Small intestine (tissue), 7 donors: ENCODE data around the gene ELF5. TPM values are rescaled to one million over a fixed set of nuclear protein-coding genes. Genes with fewer than 3 reads are reported as not detected.

Experiments used
- DNase-seq, 2 donors: peaks; one replicate each; pipeline versions ENCODE4 v3.0.0 to v3.0.0-alpha.2; 2013
- FAIRE-seq: peaks from 2 replicates; lab custom pipeline; 2012; peaks lifted over from hg19 to GRCh38; lab: Jason Lieb, UNC
- H3K27ac ChIP-seq, 3 donors: one replicate each; pipeline ENCODE4 v1.5.1; 2013; ENCODE audit warnings: low read length in 2 of 3, mild to moderate bottlenecking in 2 of 3, control low read depth in 1 of 3, inconsistent platforms in 1 of 3, low read depth in 1 of 3, moderate library complexity in 1 of 3
- H3K27me3 ChIP-seq, 3 donors: one replicate each; pipeline ENCODE4 v1.6.1; 2013; ENCODE audit warnings: low read length in 3 of 3, inconsistent platforms in 1 of 3; ENCODE audit not compliant: control insufficient read depth in 3 of 3, insufficient read depth in 3 of 3
- H3K36me3 ChIP-seq, 3 donors: one replicate each; pipeline ENCODE4 v1.6.1; 2013; ENCODE audit warnings: low read length in 3 of 3, inconsistent platforms in 1 of 3, low read depth in 1 of 3, mild to moderate bottlenecking in 1 of 3, moderate library complexity in 1 of 3; ENCODE audit not compliant: control insufficient read depth in 3 of 3, insufficient read depth in 2 of 3
- H3K4me1 ChIP-seq, 3 donors: one replicate each; pipeline ENCODE4 v1.6.1; 2013; ENCODE audit warnings: low read length in 2 of 3, inconsistent platforms in 1 of 3, low read depth in 1 of 3, mild to moderate bottlenecking in 1 of 3, moderate library complexity in 1 of 3; ENCODE audit not compliant: control insufficient read depth in 3 of 3, insufficient read depth in 2 of 3
- H3K4me3 ChIP-seq, 3 donors: one replicate each; pipeline ENCODE4 v1.5.1; 2013; ENCODE audit warnings: low read length in 3 of 3, control low read depth in 1 of 3, inconsistent platforms in 1 of 3, low read depth in 1 of 3, mild to moderate bottlenecking in 1 of 3, moderate library complexity in 1 of 3
- H3K9me3 ChIP-seq, 2 donors: one replicate each; pipeline ENCODE4 v1.6.1; 2013; ENCODE audit warnings: low read depth in 1 of 2, low read length in 1 of 2; ENCODE audit not compliant: control insufficient read depth in 2 of 2, insufficient read depth in 1 of 2
- WGBS, 3 donors: extraction: QIAGEN DNeasy Blood & Tissue Kit; methylation state at CpG; one replicate each; pipeline ENCODE4 v1.1.7; 2013; 5-methylcytosine and 5-hydroxymethylcytosine counted together
- polyA plus RNA-seq, 4 donors: library from polyadenylated mRNA; stranded (reverse) in 3 of 4; unstranded in 1 of 4; fragments of 200-250 nt in 3 of 4; fragments of 120-200 nt in 1 of 4; gene quantifications; one replicate each; pipeline versions ENCODE4 v1.2.1 to v1.2.3, GENCODE V29; 2013
- donor health status: healthy with polysubstance abuse.
- donor health status: control.
- donor health status: control.
- donor health status: Bipolar disorder and iron deficiency.
- donor health status: healthy.

The ELF5 gene
- polyA plus RNA-seq, 4 donors = not detected

GRCh38 chr11:34449013-34449412 is 64.6 kb downstream of the ELF5 start:
- no peak for DNase-seq
- no peak overlapping the region for H3K4me3 ChIP-seq
- H3K27ac ChIP-seq = no peak overlapping the region
- H3K27me3 ChIP-seq = no peaks in the 10 kb centered on the region
- FAIRE-seq = no peak
- no peaks in the 10 kb centered on the region for H3K9me3 ChIP-seq
- WGBS, 3 donors = 40 to 46% (median 40%) methylated on average over 3 of the region's 3 CpGs
- peaks cover 3 to 20% (median 14%) of the 10 kb centered on the region in 3 donors for H3K36me3 ChIP-seq
- H3K4me1 ChIP-seq = peaks cover 0 to under 1% (median 0%) of the 10 kb centered on the region in 3 donors

- no peak for FAIRE-seq
- no peak overlapping the region for H3K4me3 ChIP-seq
- H3K4me1 ChIP-seq = peaks cover 0 to 2% (median 0%) of the 10 kb centered on the region in 3 donors
- H3K27ac ChIP-seq = no peak overlapping the region
- DNase-seq = no peak
- H3K27me3 ChIP-seq = no peaks in the 10 kb centered on the region
- peaks cover 0 to 20% (median 12%) of the 10 kb centered on the region in 3 donors for H3K36me3 ChIP-seq
- 84 to 92% (median 89%) methylated on average over 11 of the region's 11 CpGs for WGBS, 3 donors
- no peaks in the 10 kb centered on the region for H3K9me3 ChIP-seq
These were observed 65.2 kb downstream of the ELF5 start for GRCh38 chr11:34448223-34448994.

DNA sequence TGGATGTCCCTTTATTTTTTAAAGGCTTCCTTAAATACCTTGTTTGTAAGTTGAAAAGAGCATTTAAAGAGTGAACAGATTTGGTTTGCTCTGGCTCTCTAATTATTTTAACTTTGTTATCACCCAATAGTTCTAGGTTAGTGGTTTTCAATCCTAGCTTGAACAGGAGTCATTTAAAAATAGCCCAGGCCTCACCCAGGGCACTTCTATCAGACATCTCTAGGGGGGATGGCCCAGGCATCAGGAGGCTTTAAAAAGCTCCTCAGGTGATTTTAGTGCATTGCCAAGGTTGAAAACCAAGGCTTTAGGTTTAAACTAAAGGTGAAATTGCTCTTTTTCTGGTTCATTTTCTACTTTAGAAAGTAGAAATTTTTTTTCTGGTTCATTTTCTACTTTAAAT is 66.5 kb downstream of the ELF5 start:
- DNase-seq (no peak), FAIRE-seq (no peak)
- Histone ChIP-seq H3K4me3 (no peak overlapping the region), H3K36me3 (peaks cover 0 to 12% (median 9%) of the 10 kb centered on the region in 3 donors), H3K27me3 (no peaks in the 10 kb centered on the region), H3K9me3 (no peaks in the 10 kb centered on the region), H3K4me1 (peaks cover 0 to 4% (median 2%) of the 10 kb centered on the region in 3 donors), H3K27ac (no peak overlapping the region)

DNA sequence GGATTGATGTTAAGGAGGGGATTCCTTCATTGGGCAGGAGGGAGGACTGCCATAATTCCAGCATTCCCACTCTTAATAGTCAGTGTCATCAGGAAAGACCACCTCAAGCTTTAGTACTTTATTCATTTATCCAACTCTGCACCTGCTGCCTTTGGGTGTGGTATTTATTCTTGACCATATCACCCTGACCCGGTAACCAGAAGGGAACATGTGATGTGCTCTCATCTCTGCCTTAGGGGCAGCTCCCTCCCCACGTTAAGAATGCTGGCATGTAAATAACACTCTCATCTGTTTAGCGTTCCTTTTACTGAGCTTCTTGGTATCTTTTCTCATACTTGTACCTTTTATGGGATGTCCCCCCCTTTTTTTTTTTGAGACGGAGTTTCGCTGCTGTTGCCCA is 67.2 kb downstream of the ELF5 start:
- peaks cover 0 to 12% (median 9%) of the 10 kb centered on the region in 3 donors for H3K36me3 ChIP-seq
- peaks cover 0 to 4% (median 2%) of the 10 kb centered on the region in 3 donors for H3K4me1 ChIP-seq
- H3K27me3 ChIP-seq = no peaks in the 10 kb centered on the region
- FAIRE-seq (no peak), DNase-seq (no peak)
- no peak overlapping the region for H3K27ac ChIP-seq
- 66 to 73% (median 68%) methylated on average over 5 of the region's 5 CpGs for WGBS, 3 donors
- H3K9me3 ChIP-seq = peaks cover 0 to 2% of the 10 kb centered on the region in 2 donors
- H3K4me3 ChIP-seq = no peak overlapping the region

GRCh38 chr11:34445956-34446355 is 67.6 kb downstream of the ELF5 start:
- DNase-seq (no peak), FAIRE-seq (no peak)
- Histone ChIP-seq H3K4me1 (peaks cover 0 to 4% (median 2%) of the 10 kb centered on the region in 3 donors), H3K4me3 (no peak overlapping the region), H3K27me3 (no peaks in the 10 kb centered on the region), H3K9me3 (peaks cover 0 to 3% of the 10 kb centered on the region in 2 donors), H3K36me3 (peaks cover 0 to 12% (median 6%) of the 10 kb centered on the region in 3 donors), H3K27ac (no peak overlapping the region)
- 67 to 77% (median 73%) methylated on average over 4 of the region's 4 CpGs for WGBS, 3 donors

- H3K27me3 ChIP-seq = no peaks in the 10 kb centered on the region
- DNase-seq = no peak
- peaks cover 2 to 11% (median 9%) of the 10 kb centered on the region in 3 donors for H3K4me1 ChIP-seq
- peaks cover 0 to 3% of the 10 kb centered on the region in 2 donors for H3K9me3 ChIP-seq
- 66 to 83% (median 71%) methylated on average over 4 of the region's 4 CpGs for WGBS, 3 donors
- no peak for FAIRE-seq
- H3K27ac ChIP-seq = no peak overlapping the region
- H3K4me3 ChIP-seq = no peak overlapping the region
- peaks cover 0 to 5% (median 0%) of the 10 kb centered on the region in 3 donors for H3K36me3 ChIP-seq
These were observed 69.2 kb downstream of the ELF5 start for GRCh38 chr11:34444428-34444827.

- FAIRE-seq (no peak), DNase-seq (no peak)
- Histone ChIP-seq H3K27ac (no peak overlapping the region), H3K27me3 (no peaks in the 10 kb centered on the region), H3K9me3 (peaks cover 0 to 3% of the 10 kb centered on the region in 2 donors), H3K4me1 (peaks cover 2 to 11% (median 10%) of the 10 kb centered on the region in 3 donors), H3K4me3 (no peak overlapping the region), H3K36me3 (peaks cover 0 to 3% (median 0%) of the 10 kb centered on the region in 3 donors)
- WGBS, 3 donors = 77 to 80% (median 80%) methylated on average over 3 of the region's 3 CpGs
These were observed 70.5 kb downstream of the ELF5 start for GRCh38 chr11:34443136-34443535.

DNA sequence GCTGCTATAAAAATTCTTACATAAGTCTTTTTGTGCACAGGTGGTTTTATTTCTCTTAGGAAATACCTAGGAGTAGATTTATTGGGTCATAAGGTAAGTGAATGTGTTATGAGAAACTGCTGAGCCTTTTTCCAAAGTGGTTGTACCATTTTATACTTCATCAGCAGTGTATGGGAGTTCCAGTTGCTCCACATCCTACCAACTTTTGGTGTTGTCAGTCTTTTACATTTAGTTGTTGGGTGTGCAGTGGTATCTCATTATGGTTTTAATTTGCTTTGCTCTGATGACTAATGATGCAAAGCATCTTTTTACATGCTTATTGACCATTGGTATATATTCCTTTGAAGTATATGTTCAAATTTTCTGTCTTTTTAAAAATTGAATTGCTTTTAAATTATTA is 71.8 kb downstream of the ELF5 start:
- no peak overlapping the region for H3K4me3 ChIP-seq
- no peaks in the 10 kb centered on the region for H3K27me3 ChIP-seq
- H3K27ac ChIP-seq = no peak overlapping the region
- H3K4me1 ChIP-seq = peaks cover 2 to 11% (median 10%) of the 10 kb centered on the region in 3 donors
- peaks cover 0 to 3% of the 10 kb centered on the region in 2 donors for H3K9me3 ChIP-seq
- FAIRE-seq (no peak), DNase-seq (no peak)
- peaks cover 0 to 3% (median 0%) of the 10 kb centered on the region in 3 donors for H3K36me3 ChIP-seq
